ENCODE results near the gene RSF1. TPM values are rescaled to one million over a fixed set of nuclear protein-coding genes. Genes with fewer than 3 reads are reported as not detected.

The RSF1 gene
- total and polyA plus RNA-seq, 2 experiments from 2014 or later: 51.2 to 188 TPM

GRCh38 chr11:77868744-77869143 is 48.2 kb upstream of the RSF1 start (continued):
- TF ChIP-seq REST (IDR thresholded peaks at IDR 0.05; ENCODE audit: unreplicated experiment): no peak

DNA sequence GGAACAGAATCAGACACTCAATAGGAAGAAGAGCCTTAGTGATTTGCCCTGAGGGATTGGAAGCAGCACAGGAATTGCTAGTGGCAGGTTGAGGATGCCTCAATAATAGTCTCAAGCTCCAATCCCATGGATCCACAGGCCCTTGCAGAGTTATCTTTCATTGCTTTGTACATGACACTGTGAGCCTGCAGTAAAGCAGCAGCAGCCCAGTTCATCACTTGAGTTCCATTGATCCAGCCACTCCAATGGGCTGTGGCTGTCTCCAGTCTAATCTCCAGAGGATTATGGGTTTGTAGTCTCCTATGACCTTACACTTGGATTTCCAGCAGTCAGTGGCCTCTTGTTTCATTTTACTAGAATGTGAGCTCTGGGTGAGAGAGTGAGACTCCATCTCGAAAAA is 45.8 kb upstream of the RSF1 start:
- Histone ChIP-seq H3K9me2 (ENCODE audit: insufficient read depth) (no peaks in the 10 kb centered on the region; the same call in 1 of the 2 replicates), H3K4me2 (no peak overlapping the region), H3F3A (replicated peaks; ENCODE audit: low read depth) (no peaks in the 10 kb centered on the region), H3K36me3 (ENCODE audit: insufficient read depth) (no peaks in the 10 kb centered on the region), H3K27me3 (ENCODE audit: insufficient read depth) (no peaks in the 10 kb centered on the region), H4K20me1 (replicated peaks; ENCODE audit: insufficient read depth) (no peaks in the 10 kb centered on the region), H3K27ac (ENCODE audit: low read depth) (no peak overlapping the region), H3K4me1 (ENCODE audit: insufficient read depth) (no peaks in the 10 kb centered on the region), H3K79me2 (replicated peaks; ENCODE audit: insufficient read depth) (no peaks in the 10 kb centered on the region), H3K4me3 (no peak overlapping the region), H2AFZ (no peak overlapping the region)
- no peak overlapping the region for H3K4me3 Mint-ChIP-seq
- DNase-seq (ENCODE audit: low spot score) (no peak), ATAC-seq (no peak)
- H3K4me1 Mint-ChIP-seq: no peaks in the 10 kb centered on the region
- H3K27ac Mint-ChIP-seq: no peak overlapping the region
- H3K9me3 Mint-ChIP-seq: no peaks in the 10 kb centered on the region
- peaks cover 2% of the 10 kb centered on the region for H3K27me3 Mint-ChIP-seq (ENCODE audit: insufficient read depth, low read depth, poor library complexity)
- H3K36me3 Mint-ChIP-seq (ENCODE audit: low read depth): peaks cover 6% of the 10 kb centered on the region; the same call in 2 of the 3 replicates
- no peak for TF ChIP-seq ZNF331 (CRISPR knock-in tag; IDR thresholded peaks at IDR 0.05; ENCODE audit: low read depth)
- TF ChIP-seq EZH2 (IDR thresholded peaks at IDR 0.05; ENCODE audit: low read depth, unreplicated experiment): no peak
- no peak for TF ChIP-seq JUNB (IDR thresholded peaks at IDR 0.05; ENCODE audit: unreplicated experiment)
- no peak for TF ChIP-seq CREB1 (CRISPR knock-in tag; IDR thresholded peaks at IDR 0.05; ENCODE audit: low read depth)
- no peak for TF ChIP-seq NANOG (IDR thresholded peaks at IDR 0.05; ENCODE audit: borderline replicate concordance)
- no peak for TF ChIP-seq ZNF114 (CRISPR knock-in tag; IDR thresholded peaks at IDR 0.05)
- no peak for TF ChIP-seq REST (IDR thresholded peaks at IDR 0.05; ENCODE audit: unreplicated experiment)
- TF ChIP-seq POLR2AphosphoS5 (IDR thresholded peaks at IDR 0.05; ENCODE audit: low read depth): no peak
- TF ChIP-seq STAT1 (IDR thresholded peaks at IDR 0.05; ENCODE audit: unreplicated experiment): no peak
- TF ChIP-seq ETS1 (IDR thresholded peaks at IDR 0.05): no peak
- no peak for TF ChIP-seq ZNF462 (CRISPR knock-in tag; IDR thresholded peaks at IDR 0.05)

All from GM23338 (cell line).